Memory B cell (primary cell): ENCODE measurements around the gene JMJD6.

Experiments used
- ATAC-seq: fragments of 150-1000 bp; cut with Tn5 transposase; 2 replicates; pipeline ENCODE4 v1.10.0; 2021; ENCODE audit warnings: low read depth, mild to moderate bottlenecking, moderate library complexity
- DNase-seq, 2 donors: peaks; one replicate each; pipeline ENCODE4 v3.0.0; 2022; ENCODE audit warnings: low spot score in 2 of 2
- H3K27ac Mint-ChIP-seq: one replicate; pipeline ENCODE4 v1.8.0; 2022; ENCODE audit warnings: mild to moderate bottlenecking, moderate library complexity, mixed read lengths
- H3K27me3 Mint-ChIP-seq: one replicate; pipeline ENCODE4 v1.8.0; 2022; ENCODE audit warnings: mixed read lengths
- H3K36me3 Mint-ChIP-seq: one replicate; pipeline ENCODE4 v1.8.0; 2022; ENCODE audit warnings: mild to moderate bottlenecking, mixed read lengths
- H3K4me1 Mint-ChIP-seq: one replicate; pipeline ENCODE4 v1.8.0; 2022; ENCODE audit warnings: mixed read lengths
- H3K4me3 Mint-ChIP-seq: one replicate; pipeline ENCODE4 v1.8.0; 2022; ENCODE audit warnings: mild to moderate bottlenecking, moderate library complexity, mixed read lengths
- H3K9me3 Mint-ChIP-seq: one replicate; pipeline ENCODE4 v1.8.0; 2022; ENCODE audit warnings: mixed read lengths

The JMJD6 gene

GRCh38 chr17:76690596-76691280 lies 35.7 kb downstream of the JMJD6 start:
- H3K9me3 Mint-ChIP-seq = no peaks in the 10 kb centered on the region
- peaks cover 9% of the 10 kb centered on the region for H3K27me3 Mint-ChIP-seq
- H3K4me3 Mint-ChIP-seq = no peak overlapping the region
- ATAC-seq (no peak), DNase-seq (no peak)
- peaks cover 2% of the 10 kb centered on the region for H3K4me1 Mint-ChIP-seq
- no peak overlapping the region for H3K27ac Mint-ChIP-seq
- H3K36me3 Mint-ChIP-seq = peaks cover 1% of the 10 kb centered on the region

- Mint-ChIP-seq H3K27ac (no peak overlapping the region), H3K4me3 (no peak overlapping the region), H3K36me3 (no peaks in the 10 kb centered on the region), H3K4me1 (no peaks in the 10 kb centered on the region), H3K9me3 (no peaks in the 10 kb centered on the region), H3K27me3 (peaks cover 7% of the 10 kb centered on the region)
- ATAC-seq = no peak
- no peak for DNase-seq
Measured at GRCh38 chr17:76689859-76690258, 36.5 kb downstream of the JMJD6 start.

GRCh38 chr17:76688165-76688622 lies 38.2 kb downstream of the JMJD6 start:
- Mint-ChIP-seq H3K9me3 (no peaks in the 10 kb centered on the region), H3K4me3 (no peak overlapping the region), H3K36me3 (no peaks in the 10 kb centered on the region), H3K4me1 (no peaks in the 10 kb centered on the region), H3K27me3 (peaks cover 6% of the 10 kb centered on the region), H3K27ac (no peak overlapping the region)
- no peak for DNase-seq
- no peak for ATAC-seq

- H3K27ac Mint-ChIP-seq = no peak overlapping the region
- ATAC-seq = no peak
- no peaks in the 10 kb centered on the region for H3K9me3 Mint-ChIP-seq
- no peak for DNase-seq
- H3K27me3 Mint-ChIP-seq = peaks cover 6% of the 10 kb centered on the region
- no peaks in the 10 kb centered on the region for H3K36me3 Mint-ChIP-seq
- no peak overlapping the region for H3K4me3 Mint-ChIP-seq
- no peaks in the 10 kb centered on the region for H3K4me1 Mint-ChIP-seq
Measured at GRCh38 chr17:76687298-76688164, 38.9 kb downstream of the JMJD6 start.

GRCh38 chr17:76686538-76687297 lies 39.7 kb downstream of the JMJD6 start:
- Mint-ChIP-seq H3K27me3 (peaks cover 10% of the 10 kb centered on the region), H3K27ac (no peak overlapping the region), H3K4me3 (no peak overlapping the region), H3K9me3 (no peaks in the 10 kb centered on the region), H3K4me1 (no peaks in the 10 kb centered on the region), H3K36me3 (no peaks in the 10 kb centered on the region)
- ATAC-seq (no peak), DNase-seq (no peak)

GRCh38 chr17:76685846-76686245 lies 40.6 kb downstream of the JMJD6 start:
- Mint-ChIP-seq H3K27me3 (peaks cover 10% of the 10 kb centered on the region), H3K4me3 (no peak overlapping the region), H3K36me3 (no peaks in the 10 kb centered on the region), H3K27ac (no peak overlapping the region), H3K4me1 (no peaks in the 10 kb centered on the region), H3K9me3 (no peaks in the 10 kb centered on the region)
- DNase-seq (no peak), ATAC-seq (no peak)

- ATAC-seq = no peak
- Mint-ChIP-seq H3K27ac (no peak overlapping the region), H3K36me3 (no peaks in the 10 kb centered on the region)
Measured at GRCh38 chr17:76685366-76685765, 41.0 kb downstream of the JMJD6 start.

GRCh38 chr17:76684756-76685155 lies 41.6 kb downstream of the JMJD6 start:
- Mint-ChIP-seq H3K27ac (no peak overlapping the region), H3K4me3 (no peak overlapping the region), H3K27me3 (peaks cover 10% of the 10 kb centered on the region), H3K9me3 (no peaks in the 10 kb centered on the region), H3K4me1 (no peaks in the 10 kb centered on the region), H3K36me3 (no peaks in the 10 kb centered on the region)
- DNase-seq (no peak), ATAC-seq (no peak)

More at GRCh38 chr17:76685366-76685765, 41.0 kb downstream of the JMJD6 start:
- peaks cover 10% of the 10 kb centered on the region for H3K27me3 Mint-ChIP-seq
- H3K4me1 Mint-ChIP-seq = no peaks in the 10 kb centered on the region
- no peak overlapping the region for H3K4me3 Mint-ChIP-seq
- DNase-seq = no peak
- H3K9me3 Mint-ChIP-seq = no peaks in the 10 kb centered on the region

GRCh38 chr17:76683921-76684745 lies 42.3 kb downstream of the JMJD6 start:
- Mint-ChIP-seq H3K9me3 (no peaks in the 10 kb centered on the region), H3K27me3 (peaks cover 10% of the 10 kb centered on the region), H3K36me3 (no peaks in the 10 kb centered on the region), H3K27ac (no peak overlapping the region), H3K4me1 (no peaks in the 10 kb centered on the region), H3K4me3 (no peak overlapping the region)
- no peak for ATAC-seq
- DNase-seq = no peak

GRCh38 chr17:76683011-76683755 lies 43.2 kb downstream of the JMJD6 start:
- ATAC-seq (no peak), DNase-seq (no peak)
- Mint-ChIP-seq H3K9me3 (no peaks in the 10 kb centered on the region), H3K27ac (no peak overlapping the region), H3K36me3 (no peaks in the 10 kb centered on the region), H3K4me3 (no peak overlapping the region), H3K4me1 (no peaks in the 10 kb centered on the region), H3K27me3 (peaks cover 5% of the 10 kb centered on the region)

- Mint-ChIP-seq H3K9me3 (no peaks in the 10 kb centered on the region), H3K27ac (no peak overlapping the region), H3K4me3 (no peak overlapping the region), H3K27me3 (peaks cover 5% of the 10 kb centered on the region), H3K4me1 (no peaks in the 10 kb centered on the region), H3K36me3 (no peaks in the 10 kb centered on the region)
- ATAC-seq (no peak), DNase-seq (no peak)
Measured at GRCh38 chr17:76682296-76682695, 44.1 kb downstream of the JMJD6 start.

- no peak overlapping the region for H3K27ac Mint-ChIP-seq
- H3K9me3 Mint-ChIP-seq = no peaks in the 10 kb centered on the region
- DNase-seq (peak; percentile 39 to 41), ATAC-seq (peak; percentile 76)
- H3K36me3 Mint-ChIP-seq = no peaks in the 10 kb centered on the region
- H3K4me3 Mint-ChIP-seq = no peak overlapping the region
- H3K4me1 Mint-ChIP-seq = no peaks in the 10 kb centered on the region
- peaks cover 5% of the 10 kb centered on the region for H3K27me3 Mint-ChIP-seq
Measured at GRCh38 chr17:76681222-76682137, 44.9 kb downstream of the JMJD6 start.
